Head of caudate nucleus (tissue), 42 donors: Measurements from ENCODE around the gene KCNN4.
"Not testable (repeated sequence)": the region's sequence is repeated elsewhere in the genome, so short reads cannot be mapped to it uniquely, and the experiment has no call there.

Source experiments
- DNase-seq, 42 donors: peaks; one replicate each; pipeline versions ENCODE4 v3.0.0 to v3.0.0-alpha.2; 2020 to 2021; ENCODE audit warnings: mixed read lengths in 7 of 42
- intact Hi-C: fragments of 100-400 bp; cut with DNase I; formaldehyde crosslinking; loops from one replicate; pipeline ENCODE4 v1.15.0; 2022

Gene KCNN4

DNA sequence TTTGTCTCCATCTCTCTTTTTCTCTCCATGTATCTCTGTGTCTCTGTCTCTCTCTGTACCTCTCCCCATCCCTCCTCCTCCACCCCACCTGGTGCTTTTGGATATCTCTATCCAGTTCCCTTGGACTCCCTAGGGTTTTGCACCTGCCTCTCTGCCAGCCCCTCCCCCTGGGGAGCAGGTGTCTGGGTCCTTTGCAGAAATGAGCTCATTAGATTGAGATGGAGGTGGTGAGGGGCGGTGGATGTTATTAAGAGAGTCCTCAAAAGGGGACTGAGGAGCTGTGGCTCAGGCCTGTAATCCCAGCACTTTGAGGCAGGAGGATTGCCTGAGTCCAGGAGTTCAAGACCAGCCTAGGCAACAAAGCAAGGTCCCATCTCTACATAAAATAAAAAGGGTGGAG, 2.1 kb downstream of the KCNN4 start:
- intact Hi-C loops: no loop called here
- no peak for DNase-seq

DNA sequence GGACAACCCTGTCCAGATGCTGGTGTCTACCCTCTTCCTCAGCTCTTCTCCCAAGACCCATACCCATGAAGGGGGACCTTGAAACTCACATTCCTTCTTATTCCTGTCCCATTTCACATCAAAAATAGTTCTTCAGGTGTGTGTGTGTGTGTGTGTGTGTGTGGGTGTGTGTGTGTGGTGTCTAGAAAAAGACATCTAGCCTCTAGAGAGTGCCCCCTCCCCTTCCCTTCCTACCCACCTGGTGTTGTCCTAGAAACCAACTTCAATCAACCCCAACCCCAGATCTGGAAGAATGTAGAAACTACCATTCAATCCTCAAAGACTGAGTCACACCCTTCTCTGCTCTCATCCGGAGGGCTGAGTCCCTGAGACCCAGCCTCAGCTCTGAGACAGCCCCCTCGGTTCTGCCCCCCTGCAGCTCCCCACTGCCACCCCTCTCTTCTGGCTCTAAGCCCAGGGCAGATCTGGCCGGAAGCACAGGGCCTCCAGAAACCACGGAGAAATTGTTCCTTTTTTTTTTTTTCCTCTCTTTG, 3.5 kb downstream of the KCNN4 start:
- peak in 3 of 42 donors; percentile 26 to 50 (median 29) for DNase-seq
- intact Hi-C loops: no loop called here

DNA sequence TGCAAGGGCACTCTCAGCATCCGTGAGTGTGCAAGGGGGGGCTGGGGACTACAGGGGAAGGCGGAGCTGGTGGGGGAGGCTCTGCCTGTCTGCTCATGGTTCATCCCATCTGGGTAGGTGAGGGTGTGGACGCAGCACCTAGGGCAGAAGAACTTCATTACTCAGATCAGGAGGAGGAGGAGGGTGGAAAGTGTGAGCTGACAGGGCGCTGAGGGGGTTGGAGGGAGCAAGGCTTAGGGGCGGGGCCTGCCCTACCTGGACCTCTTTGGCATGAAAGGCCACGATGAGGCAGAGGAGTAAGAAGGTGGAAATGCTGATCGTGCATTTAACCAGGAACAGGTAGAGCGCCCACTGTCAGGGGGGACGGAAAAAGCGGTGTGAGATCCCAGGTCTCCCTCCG, 4.5 kb downstream of the KCNN4 start:
- intact Hi-C loops: no loop called here
- DNase-seq: no peak

DNA sequence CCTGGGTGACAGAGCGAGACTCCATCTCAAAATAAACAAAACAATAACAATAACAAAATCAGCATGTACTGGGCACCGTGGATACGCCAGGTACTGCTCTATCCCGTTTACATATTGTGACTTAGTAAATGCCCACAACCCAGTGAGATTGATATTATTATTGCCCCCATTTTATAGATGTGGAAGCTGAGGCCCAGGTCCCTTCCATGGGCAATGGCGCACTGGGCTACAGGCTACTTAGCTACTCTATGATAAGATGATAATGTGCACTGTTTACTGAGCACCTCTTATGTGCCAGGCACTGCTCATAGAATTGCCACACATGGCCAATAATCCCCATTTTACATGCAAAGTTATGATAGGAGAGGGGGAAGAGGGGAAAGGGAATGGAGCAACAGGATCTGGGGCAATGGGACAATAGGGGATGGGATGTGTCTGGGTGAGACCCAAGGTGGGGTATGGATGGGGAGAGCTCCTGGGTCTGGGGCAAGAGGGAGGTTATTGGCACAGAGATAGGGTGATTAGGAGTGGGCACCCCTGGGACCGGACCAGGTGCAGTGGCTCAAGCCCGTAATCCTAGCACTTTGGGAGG, 5.4 kb downstream of the KCNN4 start:
- no peak for DNase-seq
- intact Hi-C loops: no loop called here

DNA sequence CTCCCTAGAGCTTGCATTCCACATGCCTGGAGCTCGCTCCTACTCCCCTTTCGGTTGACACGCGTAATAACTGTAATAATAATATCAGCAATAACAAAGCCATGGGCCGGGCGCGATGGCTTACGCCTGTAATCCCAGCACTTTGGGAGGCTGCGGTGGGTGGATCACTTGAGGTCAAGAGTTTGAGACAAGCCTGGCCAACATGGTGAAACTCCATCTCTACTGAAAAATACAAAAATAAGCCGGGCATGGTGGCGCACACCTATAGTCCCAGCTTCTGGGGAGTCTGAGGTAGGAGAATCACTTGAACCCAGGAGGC, 5.9 kb downstream of the KCNN4 start:
- intact Hi-C loops, DNase-seq: not testable (repeated sequence)

DNA sequence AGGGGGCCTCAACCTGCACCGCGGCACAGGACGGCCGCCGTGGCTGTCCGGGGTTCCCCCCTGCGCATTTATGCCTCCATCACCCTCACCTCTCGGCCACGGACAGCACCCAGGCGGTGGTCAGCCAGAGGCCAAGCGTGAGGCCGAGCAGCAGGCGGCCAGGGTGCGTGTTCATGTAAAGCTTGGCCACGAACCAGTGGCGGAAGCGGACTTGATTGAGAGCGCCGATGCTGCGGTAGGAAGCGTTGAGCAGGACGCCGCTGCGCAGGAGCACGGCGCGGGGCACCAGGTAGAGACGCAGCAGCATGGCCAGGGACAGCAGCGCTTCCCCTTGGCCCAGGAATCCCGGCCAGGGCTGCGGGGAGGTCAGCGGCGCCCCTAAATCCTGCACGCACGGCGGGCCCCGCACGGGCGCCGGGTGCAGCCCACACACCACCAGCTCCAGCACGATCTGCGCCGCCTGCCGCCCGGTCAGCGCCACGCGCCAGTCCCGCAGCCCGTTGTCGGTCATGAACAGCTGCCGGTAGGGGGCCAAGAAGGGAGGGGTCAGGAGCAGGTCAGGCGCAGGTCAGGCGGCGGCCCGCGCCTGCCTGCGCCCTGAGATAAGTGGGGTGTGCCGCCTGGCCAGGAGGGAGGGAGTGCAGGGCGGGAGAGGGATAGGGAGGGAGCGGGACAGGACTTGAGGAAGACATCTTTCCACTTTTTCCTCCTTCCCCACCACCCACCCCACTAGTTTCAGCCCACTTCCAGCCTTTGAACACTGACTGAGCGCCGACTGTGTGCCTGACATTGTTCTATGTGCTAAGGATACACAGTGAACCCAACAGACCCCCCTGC, 6.5 kb downstream of the KCNN4 start:
- DNase-seq: peak in 41 of 42 donors; percentile 33 to 81 (median 68)
- intact Hi-C loops: no loop called here

DNA sequence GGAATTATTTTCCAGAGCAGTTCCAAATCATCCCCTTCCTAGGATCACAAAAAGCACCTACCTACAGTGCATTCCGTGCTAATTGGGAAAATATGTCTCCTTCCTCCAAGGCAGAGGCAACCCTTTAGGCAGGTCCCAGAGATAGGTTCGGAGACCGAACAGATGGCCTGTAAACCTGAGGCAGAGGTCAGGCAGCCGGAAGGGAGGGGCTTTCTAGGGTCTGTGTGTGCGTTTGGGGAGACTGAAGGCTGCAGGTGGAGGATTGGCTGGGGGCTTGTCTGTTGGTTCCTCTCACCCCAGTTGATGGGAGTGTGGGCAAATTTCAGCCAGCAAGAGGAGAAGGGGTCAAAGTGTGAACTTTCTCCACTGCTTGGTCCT, 7.1 kb downstream of the KCNN4 start:
- intact Hi-C loops: no loop called here
- no peak for DNase-seq

DNA sequence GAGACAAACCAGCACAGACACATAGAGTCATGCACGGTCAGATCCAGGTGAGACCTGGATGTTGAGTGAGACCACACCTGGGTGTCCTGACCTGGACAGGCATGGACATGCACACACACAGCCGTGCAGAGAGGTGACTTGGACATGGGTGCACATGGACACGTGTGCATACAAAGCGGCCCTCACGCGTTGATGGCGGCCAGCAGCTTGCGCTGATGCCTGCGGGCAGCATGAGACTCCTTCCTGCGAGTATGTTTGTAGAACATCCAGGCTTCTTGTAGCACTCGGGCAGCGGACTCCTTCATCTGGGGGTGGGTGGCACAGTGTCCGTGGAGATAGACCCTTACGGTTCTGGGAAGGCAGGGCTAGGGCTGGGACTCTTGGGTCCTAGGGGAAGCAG, 11.5 kb downstream of the KCNN4 start:
- DNase-seq: no peak
- intact Hi-C loops: no loop called here

DNA sequence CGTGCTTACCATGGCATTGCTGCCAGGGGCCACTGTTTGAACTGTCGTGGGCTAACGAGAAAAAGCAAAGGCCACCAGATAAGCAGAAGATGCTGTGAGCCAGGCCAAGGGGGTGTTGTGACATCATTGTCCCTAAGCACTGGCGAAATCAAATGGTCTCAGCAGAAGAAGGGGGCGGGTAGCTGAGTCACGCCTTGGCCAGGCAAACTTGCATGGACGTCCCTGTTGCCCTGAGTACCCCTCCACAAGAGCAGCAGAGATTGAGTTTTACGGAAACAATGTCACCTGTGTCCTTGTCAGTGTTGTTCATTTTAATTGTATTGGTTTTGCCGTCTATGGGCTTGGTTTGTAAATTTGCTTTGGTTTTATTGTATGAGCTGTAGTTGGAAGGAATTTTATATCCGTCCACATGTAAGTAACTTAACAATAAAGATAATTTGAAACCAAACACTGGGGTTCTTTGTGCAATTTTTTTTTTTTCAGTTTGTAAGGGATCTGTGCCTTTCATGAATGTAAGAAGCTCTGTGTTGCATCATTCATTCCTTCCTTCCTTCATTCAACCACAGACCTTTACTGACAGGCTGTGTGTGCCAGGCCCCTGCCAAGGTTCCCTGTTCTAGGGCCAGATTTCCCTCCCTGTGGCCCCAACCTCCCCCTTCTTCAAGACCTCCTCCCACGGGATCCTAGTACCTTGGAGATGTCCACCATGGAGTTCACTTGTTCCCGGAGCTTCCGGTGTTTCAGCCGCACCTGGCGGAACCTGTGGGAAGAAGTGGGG, 12.3 kb downstream of the KCNN4 start:
- intact Hi-C loops: no loop called here
- DNase-seq: peak in 1 of 42 donors; percentile 51

DNA sequence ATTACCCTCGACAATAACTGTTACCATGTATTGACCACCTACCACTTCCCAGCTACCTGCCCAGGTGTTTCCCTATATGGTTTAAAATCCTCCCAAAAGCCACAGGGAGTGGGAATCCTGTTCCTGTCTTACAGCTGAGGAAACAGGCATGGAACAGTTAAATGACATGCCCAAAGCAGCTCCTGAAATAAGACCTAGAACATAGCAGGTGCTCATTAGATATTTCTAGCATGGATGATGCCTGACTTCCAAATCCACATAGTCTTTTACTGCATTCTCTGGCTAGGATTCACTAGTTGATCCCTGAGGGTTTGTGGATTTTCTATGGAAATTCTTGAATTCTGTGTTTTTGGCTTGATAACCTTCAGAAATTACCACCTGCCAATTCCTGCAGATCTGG, 13.0 kb downstream of the KCNN4 start:
- no peak for DNase-seq
- intact Hi-C loops: no loop called here

DNA sequence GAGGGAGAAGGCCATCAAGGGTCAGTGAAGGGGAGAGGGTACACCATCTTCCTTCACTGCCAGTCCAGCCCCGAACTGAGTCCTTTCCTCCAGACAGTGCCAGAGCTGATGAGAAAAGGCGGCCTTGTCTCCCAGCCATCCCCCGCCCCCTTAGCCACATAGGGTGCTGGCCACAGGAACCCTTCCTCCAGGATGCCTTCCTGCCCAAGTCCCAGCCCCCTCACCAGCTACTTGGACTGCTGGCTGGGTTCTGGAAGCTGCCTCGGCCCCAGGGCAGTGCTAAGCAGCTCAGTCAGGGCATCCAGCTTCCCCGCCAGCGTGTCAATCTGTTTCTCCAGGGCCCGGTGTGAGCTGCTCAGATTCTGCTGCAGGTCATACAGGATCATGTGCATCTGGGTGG, 13.5 kb downstream of the KCNN4 start:
- intact Hi-C loops: no loop called here
- DNase-seq: no peak

DNA sequence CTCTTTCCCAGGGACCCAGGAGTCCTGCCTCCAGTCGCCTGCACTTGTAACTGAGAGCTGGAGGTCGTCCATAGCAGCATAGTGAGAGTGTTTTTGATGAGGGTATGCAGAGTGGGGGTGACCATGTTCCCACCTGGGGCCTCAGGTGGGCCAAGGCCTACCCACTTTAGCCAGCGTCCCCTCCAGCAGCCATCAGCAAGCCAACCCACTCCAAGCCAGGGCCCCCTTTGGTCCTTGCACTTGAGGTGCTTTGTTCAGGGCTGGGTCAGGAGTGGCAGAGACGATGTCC, 14.1 kb downstream of the KCNN4 start:
- no peak for DNase-seq
- intact Hi-C loops: no loop called here

DNA sequence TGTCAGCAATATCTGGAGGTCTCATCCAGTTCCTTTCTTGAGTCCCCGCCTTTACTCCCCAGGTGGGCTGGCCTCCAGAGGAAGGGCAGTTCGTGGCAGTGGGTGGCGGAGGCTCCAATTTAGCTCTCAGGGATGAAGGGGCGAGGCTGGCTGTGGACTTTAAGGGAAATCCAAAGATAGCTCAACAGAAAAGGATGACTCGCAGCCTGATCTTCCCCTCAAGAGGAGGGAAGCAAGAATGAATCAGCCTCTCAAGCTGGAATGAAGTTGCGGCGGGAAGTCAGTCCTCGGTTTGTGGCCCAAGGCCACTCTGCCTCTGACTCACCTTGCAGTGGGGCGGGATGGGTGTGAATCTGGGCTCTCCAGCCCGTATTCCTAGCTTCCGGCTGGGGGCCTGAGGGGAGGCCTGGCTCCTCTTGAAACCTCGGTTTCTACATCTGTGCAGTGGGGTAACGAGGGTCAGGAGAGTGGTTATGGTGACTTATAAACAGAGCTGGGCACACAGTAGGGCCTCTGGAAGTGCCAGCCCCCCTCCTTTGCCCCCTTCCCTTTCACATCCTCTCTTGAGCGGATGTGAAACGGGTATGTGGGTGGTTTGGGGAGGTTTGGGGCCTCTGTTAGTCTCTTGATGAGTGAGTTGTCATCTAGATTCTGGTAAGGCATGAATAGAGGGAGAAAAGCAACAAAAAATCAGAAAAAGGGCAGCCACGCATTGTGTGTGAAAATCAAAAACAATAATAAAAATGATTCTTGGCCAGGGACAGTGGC, 15.5 kb downstream of the KCNN4 start:
- DNase-seq: peak in 6 of 42 donors; percentile 15 to 52 (median 40)
- intact Hi-C loops: no loop called here

DNA sequence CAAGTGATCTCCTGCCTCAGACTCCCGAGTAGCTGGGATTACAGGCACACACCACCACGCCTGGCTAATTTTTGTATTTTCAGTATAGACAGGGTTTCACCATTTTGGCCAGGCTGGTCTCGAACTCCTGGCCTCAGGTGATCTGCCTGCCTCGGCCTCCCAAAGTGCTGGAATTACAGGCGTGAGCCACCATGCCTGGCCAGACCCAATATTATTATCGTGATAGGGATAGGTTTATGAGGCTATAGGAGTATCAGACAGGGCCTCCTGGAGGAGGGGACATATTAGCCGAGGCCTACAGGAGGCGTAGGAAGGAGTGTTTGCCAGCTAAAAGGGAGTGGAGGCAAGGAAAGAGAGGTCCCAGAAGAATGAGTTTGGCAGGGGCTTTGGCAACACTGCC, 16.1 kb downstream of the KCNN4 start:
- DNase-seq, intact Hi-C loops: not testable (repeated sequence)

DNA sequence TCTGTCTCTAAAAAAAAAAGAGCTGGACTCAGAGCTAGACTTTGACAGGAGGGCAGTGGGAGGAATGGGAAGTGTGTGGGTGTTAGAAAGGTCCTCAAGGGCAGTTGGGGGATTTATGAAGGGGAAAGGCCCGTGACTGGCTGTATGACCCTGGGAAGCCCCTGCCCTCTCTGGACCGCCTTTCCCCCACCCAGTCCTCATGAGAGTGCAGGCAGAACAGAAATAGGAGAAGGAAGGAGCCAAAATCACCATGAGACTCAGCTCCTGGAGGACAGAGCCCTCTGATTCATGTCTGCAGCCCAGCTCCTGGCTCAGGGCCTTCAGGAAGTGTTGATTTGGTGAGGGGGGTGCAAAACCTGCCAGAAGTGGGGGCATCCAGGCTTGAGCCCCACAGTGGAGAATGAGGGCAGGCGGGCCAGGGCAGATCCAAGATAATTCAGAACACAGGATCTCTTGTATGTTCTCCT, 17.3 kb downstream of the KCNN4 start:
- intact Hi-C loops: no loop called here
- DNase-seq: no peak

DNA sequence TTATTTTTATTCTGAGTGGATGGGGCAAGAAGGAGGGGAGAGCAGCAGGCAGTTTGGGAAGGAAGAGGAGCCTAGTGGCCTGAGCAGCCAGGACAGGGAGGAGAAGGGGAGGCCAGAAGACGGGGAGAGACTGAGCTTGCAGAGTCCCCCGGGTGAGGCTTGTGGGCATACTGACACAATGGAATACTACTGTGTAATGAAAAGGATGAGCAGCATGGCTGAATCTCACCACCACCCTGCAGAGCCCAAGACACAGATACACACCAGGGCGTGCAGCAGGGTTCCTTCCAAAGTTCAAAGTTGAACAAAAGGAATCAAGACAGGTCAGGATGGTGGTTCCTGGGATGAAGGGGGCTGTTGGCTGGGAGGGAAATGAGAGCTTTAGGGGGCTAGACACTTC, 18.0 kb downstream of the KCNN4 start:
- no peak for DNase-seq
- intact Hi-C loops: no loop called here

DNA sequence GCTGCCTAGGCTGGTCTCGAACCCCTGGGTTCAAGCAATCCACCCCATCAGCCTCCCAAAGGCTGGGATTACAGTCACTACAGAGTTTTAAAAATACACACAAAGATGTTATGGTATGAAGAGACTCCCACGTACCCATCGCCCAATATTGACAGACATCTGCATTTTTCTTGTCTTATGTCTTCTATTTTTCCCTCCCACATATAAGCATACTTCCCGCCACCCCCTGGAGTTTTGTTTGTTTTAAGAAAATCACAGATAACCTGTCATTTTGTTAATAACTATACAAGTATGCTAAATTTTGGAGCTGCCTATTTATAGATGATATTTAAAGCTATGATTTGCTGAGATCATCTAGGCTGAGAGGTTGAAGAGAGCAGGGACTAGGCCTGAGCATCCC, 19.8 kb downstream of the KCNN4 start:
- intact Hi-C loops: no loop called here
- DNase-seq: no peak

DNA sequence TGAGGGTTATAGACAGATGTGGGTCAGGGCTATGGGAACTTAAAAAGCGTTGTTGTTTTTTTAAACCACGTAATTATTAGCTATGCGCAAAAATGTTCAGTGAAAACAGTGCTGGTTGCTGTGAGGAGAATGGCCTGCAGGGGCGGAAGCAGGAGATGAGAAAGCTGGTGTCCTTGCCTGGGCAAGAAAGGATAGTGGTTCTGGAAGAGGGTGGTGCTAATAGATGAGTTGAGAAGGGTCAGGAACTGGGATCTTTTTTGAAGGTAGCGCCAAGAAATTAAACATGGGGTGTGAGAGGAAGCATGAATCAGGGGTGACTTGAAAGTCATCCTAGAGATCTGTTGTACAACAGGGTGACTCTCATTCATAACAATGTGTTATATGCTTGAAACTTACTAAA, 21.3 kb downstream of the KCNN4 start:
- intact Hi-C loops: no loop called here
- no peak for DNase-seq

DNA sequence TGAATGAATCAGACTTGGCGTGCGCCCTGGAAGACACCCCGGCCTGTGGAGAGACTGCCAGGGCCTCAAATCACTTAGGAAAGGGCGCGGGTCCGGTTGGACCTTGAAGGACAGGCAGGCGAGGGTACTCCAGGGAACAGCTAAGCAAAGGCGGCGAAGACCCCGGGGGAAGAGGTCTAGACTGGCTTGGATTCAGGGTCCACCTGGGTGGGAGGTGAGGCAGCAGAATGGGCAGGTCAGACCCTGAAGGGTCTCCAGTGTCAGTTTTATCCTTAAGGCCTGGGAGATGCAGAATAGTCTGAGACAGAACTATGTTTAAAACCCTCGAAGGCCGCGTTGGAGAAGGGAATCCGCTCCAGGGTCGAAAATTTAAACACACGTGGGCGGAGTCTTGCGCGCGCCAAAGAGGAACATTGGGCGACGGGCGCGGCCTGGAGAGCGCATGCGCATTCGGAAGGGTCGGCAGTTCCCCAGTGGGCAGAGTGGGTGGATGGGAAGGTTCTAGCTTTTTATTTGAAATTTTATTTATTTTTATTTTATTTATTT, 25.4 kb downstream of the KCNN4 start:
- intact Hi-C loops: no loop called here
- DNase-seq: peak; percentile 62 to 93 (median 85)
